Endothelial cell of umbilical vein (primary cell): ENCODE results near the gene TSSK6. TPM values are rescaled to one million over a fixed set of nuclear protein-coding genes. Genes with fewer than 3 reads are reported as not detected.

Source experiments
- BruUV-seq: library from RNA; stranded (reverse); fragments of 400-500 nt; replicated peaks from 2 replicates; lab custom pipeline; 2021; lab: Mats Ljungman, UMichigan
- CTCF ChIA-PET: fragments of 300-600, 350-600 bp; sonication (Branson Sonifier 250); formaldehyde crosslinking; loops from one replicate; lab custom pipeline; 2021; ENCODE audit warnings: antibody characterized with exemption, inconsistent platforms; lab: Charles Lee
- POLR2A ChIA-PET: fragments of 300-600, 350-600 bp; sonication (Branson Sonifier 250); formaldehyde crosslinking; loops from one replicate; lab custom pipeline; 2021; ENCODE audit warnings: antibody characterized with exemption, inconsistent platforms; lab: Charles Lee
- DNase-seq: peaks from one replicate; pipeline ENCODE4 v3.0.0-alpha.2; 2011; ENCODE audit warnings: low read depth, low spot score
- FAIRE-seq: peaks from 2 replicates; lab custom pipeline; 2011; peaks lifted over from hg19 to GRCh38; lab: Jason Lieb, UNC
- H2AFZ ChIP-seq: 2 replicates; pipeline ENCODE4 v1.6.0; 2012; ENCODE audit warnings: low read depth, low read length, control low read depth, inconsistent platforms
- H3K27ac ChIP-seq: 2 replicates; pipeline ENCODE4 v1.5.1; 2011; ENCODE audit warnings: low read depth, mild to moderate bottlenecking, control low read depth, low read length, moderate library complexity; ENCODE audit not compliant: insufficient read depth
- H3K27me3 ChIP-seq, 2 experiments: 2 replicates each; pipeline versions ENCODE4 v1.6.0 to v1.6.1; 2011; ENCODE audit warnings: low read length in 2 of 2, mixed read lengths in 1 of 2; ENCODE audit not compliant: control insufficient read depth in 2 of 2, insufficient read depth in 2 of 2
- H3K36me3 ChIP-seq, 2 experiments: 2 replicates in 1 of 2; 3 replicates in 1 of 2; pipeline ENCODE4 v1.5.1; 2011; ENCODE audit warnings: low read length in 2 of 2, mild to moderate bottlenecking in 1 of 2, moderate library complexity in 1 of 2; ENCODE audit not compliant: control insufficient read depth in 2 of 2, insufficient read depth in 2 of 2; ENCODE audit errors: extremely low read depth in 1 of 2
- H3K4me1 ChIP-seq: 3 replicates; pipeline ENCODE4 v1.5.1; 2011; ENCODE audit warnings: mild to moderate bottlenecking, low read length; ENCODE audit not compliant: control insufficient read depth, insufficient read depth; ENCODE audit errors: extremely low read depth
- H3K4me2 ChIP-seq: 2 replicates; pipeline ENCODE4 v1.6.1; 2011; ENCODE audit warnings: low read length, control low read depth, mixed read lengths; ENCODE audit not compliant: insufficient read depth
- H3K4me3 ChIP-seq, 3 experiments: fragments of 200-600 bp in 1 of 3; sonication (generic), shearing (Covaris generic) in 1 of 3; replicated peaks in 1 of 3; 2 replicates each; pipeline ENCODE4 v1.5.1; 2011 to 2016; ENCODE audit warnings: control low read depth in 3 of 3, low read length in 3 of 3, mild to moderate bottlenecking in 2 of 3, inconsistent platforms in 1 of 3, low read depth in 1 of 3, moderate library complexity in 1 of 3; ENCODE audit not compliant: insufficient read depth in 1 of 3
- H3K79me2 ChIP-seq: 2 replicates; pipeline ENCODE4 v1.6.0; 2012; ENCODE audit warnings: low read length, inconsistent platforms; ENCODE audit not compliant: control insufficient read depth, insufficient read depth
- H3K9ac ChIP-seq: replicated peaks from 2 replicates; pipeline ENCODE3; 2011; ENCODE audit warnings: low read length, control low read depth; ENCODE audit not compliant: insufficient read depth; ENCODE audit errors: extremely low read depth
- H3K9me1 ChIP-seq: replicated peaks from 3 replicates; pipeline ENCODE4 v1.6.0; 2011; ENCODE audit warnings: mild to moderate bottlenecking, low read length; ENCODE audit not compliant: control insufficient read depth, insufficient read depth; ENCODE audit errors: extremely low read depth
- H3K9me3 ChIP-seq: replicated peaks from 2 replicates; pipeline ENCODE4 v1.5.1; 2012; ENCODE audit warnings: low read length, inconsistent platforms; ENCODE audit not compliant: control insufficient read depth, insufficient read depth
- H4K20me1 ChIP-seq: replicated peaks from 2 replicates; pipeline ENCODE3; 2011; ENCODE audit warnings: mild to moderate bottlenecking, low read length; ENCODE audit not compliant: control insufficient read depth, insufficient read depth; ENCODE audit errors: extremely low read depth
- EZH2 ChIP-seq: IDR thresholded peaks from 2 replicates; pipeline ENCODE4 v1.6.1; 2012; ENCODE audit warnings: borderline replicate concordance, low read depth, mild to moderate bottlenecking, moderate library complexity, low read length, inconsistent platforms; ENCODE audit not compliant: severe bottlenecking
- FOS ChIP-seq: IDR thresholded peaks from 2 replicates; pipeline ENCODE4 v1.6.1; 2011; ENCODE audit warnings: mild to moderate bottlenecking, low read length, moderate library complexity, borderline replicate concordance; ENCODE audit not compliant: insufficient read depth
- GATA2 ChIP-seq: IDR thresholded peaks from 2 replicates; pipeline ENCODE4 v1.7.0; 2011; ENCODE audit warnings: low read depth, mild to moderate bottlenecking, moderate library complexity, mixed read lengths, low read length; ENCODE audit not compliant: insufficient read length, insufficient read depth
- JUN ChIP-seq: IDR thresholded peaks from 2 replicates; pipeline ENCODE4 v1.6.1; 2011; ENCODE audit warnings: borderline replicate concordance, low read depth; ENCODE audit not compliant: insufficient read length, insufficient read depth
- MYC ChIP-seq: IDR thresholded peaks from one replicate; pipeline ENCODE4 v1.6.1; 2011; ENCODE audit warnings: mild to moderate bottlenecking, low read depth, low read length
- POLR2A ChIP-seq: IDR thresholded peaks from 2 replicates; pipeline ENCODE4 v1.6.1; 2012; ENCODE audit warnings: low read depth, mild to moderate bottlenecking, control low read depth, low read length
- POLR2AphosphoS5 ChIP-seq: IDR thresholded peaks from 2 replicates; pipeline ENCODE4 v1.6.1; 2012; ENCODE audit warnings: low read depth, mild to moderate bottlenecking, control low read depth, low read length, moderate library complexity; ENCODE audit not compliant: insufficient read depth
- dilution Hi-C: fragments of 300-500 bp; cut with MboI; formaldehyde crosslinking; loops from one replicate; pipeline ENCODE4 v1.15.0; 2019; ENCODE audit warnings: low sequenced_read_pairs; ENCODE audit not compliant: extremely low pct_ligation_motif_present
- intact Hi-C: fragments of 100-400 bp; cut with micrococcal nuclease; formaldehyde crosslinking; loops from one replicate; pipeline ENCODE4 v1.10.0; 2022
- polyA plus RNA-seq, 4 experiments: library from polyadenylated mRNA; depleted of rRNA in 3 of 4; stranded (reverse) in 3 of 4; unstranded in 1 of 4; fragments of >200 nt; gene quantifications; 2 replicates each; pipeline versions ENCODE4 v1.2.1 to v1.2.3, GENCODE V29; 2011 to 2012; ENCODE audit warnings: missing spikeins in 1 of 4
- total RNA-seq: library from RNA; stranded (reverse); gene quantifications from 2 replicates; pipeline ENCODE4 v1.2.3, GENCODE V29; 2021
- TF ChIP-seq, protein P1 (sequence below), 2 donors: IDR thresholded peaks; 1 replicate in 1 of 2; 2 replicates in 1 of 2; pipeline ENCODE4 v1.5.1; 2011; ENCODE audit warnings: low read length in 2 of 2, mild to moderate bottlenecking in 2 of 2, moderate library complexity in 2 of 2, control low read depth in 1 of 2, inconsistent platforms in 1 of 2, low read depth in 1 of 2; ENCODE audit not compliant: insufficient read depth in 1 of 2; ENCODE audit errors: extremely low read depth in 1 of 2
- TF ChIP-seq, protein P2 (sequence below): IDR thresholded peaks from 2 replicates; pipeline ENCODE4 v1.6.1; 2011; ENCODE audit not compliant: insufficient read depth, insufficient read length

Gene TSSK6
- total and polyA plus RNA-seq, 2 donors (not counting 3 experiments of a cell fraction or from before 2014, with no cell fraction given), result 0.76 to 0.82 TPM

DNA sequence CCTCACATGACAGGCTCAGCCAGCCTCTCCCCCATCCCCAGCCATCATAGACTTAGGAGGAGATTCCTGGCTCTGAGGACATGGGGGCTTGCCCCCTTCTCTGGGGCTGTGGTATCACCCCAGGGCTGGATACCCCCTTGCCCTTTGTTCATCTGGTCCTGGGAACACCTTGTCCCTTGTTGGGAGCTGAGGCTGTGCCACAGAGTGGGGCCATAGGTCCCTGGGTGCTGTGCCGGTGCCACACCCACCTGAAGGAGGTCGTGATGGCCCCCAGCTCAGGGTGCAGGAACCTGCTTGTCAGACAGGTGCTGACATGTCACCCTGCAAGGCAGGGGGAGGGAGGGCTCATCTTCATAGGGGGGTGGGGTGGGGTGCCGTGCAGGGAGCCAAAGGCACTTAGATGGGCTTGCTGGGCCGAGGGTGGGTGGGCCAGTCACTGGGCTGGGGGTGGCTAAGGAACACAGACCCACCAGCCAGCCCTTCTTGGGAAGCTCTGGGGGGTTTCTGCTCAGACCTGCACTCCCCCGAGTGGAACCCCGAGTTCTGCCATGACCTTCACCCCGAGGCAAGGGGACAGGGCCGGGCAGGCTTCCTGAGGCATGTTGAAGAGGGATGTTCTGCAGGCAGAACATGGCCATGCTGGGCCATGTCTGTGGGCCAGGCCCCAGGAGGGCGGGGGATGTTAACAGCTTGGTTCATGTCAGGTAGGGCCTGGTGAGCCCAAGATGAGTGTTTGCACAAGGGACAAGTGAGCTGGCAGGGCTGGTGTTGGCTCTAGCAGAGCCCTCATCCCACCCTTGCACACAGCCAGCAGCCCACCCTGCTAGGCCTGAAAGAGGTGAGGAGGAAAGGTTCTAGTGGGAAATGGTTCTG lies 28.0 kb downstream of the TSSK6 start:
- Histone ChIP-seq H3K9me3 (no peaks in the 10 kb centered on the region), H3K9ac (no peak overlapping the region), H3K36me3 (peaks cover 0 to 6% of the 10 kb centered on the region in 2 experiments), H3K27ac (no peak overlapping the region), H3K27me3 (no peaks in the 10 kb centered on the region), H3K9me1 (no peaks in the 10 kb centered on the region), H2AFZ (no peak overlapping the region), H3K79me2 (peaks cover 74% of the 10 kb centered on the region), H3K4me1 (peaks cover 29% of the 10 kb centered on the region), H3K4me2 (no peak overlapping the region), H3K4me3 (no peak overlapping the region), H4K20me1 (no peaks in the 10 kb centered on the region)
- TF ChIP-seq, protein P1, sequence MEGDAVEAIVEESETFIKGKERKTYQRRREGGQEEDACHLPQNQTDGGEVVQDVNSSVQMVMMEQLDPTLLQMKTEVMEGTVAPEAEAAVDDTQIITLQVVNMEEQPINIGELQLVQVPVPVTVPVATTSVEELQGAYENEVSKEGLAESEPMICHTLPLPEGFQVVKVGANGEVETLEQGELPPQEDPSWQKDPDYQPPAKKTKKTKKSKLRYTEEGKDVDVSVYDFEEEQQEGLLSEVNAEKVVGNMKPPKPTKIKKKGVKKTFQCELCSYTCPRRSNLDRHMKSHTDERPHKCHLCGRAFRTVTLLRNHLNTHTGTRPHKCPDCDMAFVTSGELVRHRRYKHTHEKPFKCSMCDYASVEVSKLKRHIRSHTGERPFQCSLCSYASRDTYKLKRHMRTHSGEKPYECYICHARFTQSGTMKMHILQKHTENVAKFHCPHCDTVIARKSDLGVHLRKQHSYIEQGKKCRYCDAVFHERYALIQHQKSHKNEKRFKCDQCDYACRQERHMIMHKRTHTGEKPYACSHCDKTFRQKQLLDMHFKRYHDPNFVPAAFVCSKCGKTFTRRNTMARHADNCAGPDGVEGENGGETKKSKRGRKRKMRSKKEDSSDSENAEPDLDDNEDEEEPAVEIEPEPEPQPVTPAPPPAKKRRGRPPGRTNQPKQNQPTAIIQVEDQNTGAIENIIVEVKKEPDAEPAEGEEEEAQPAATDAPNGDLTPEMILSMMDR (IDR thresholded peaks at IDR 0.05; ENCODE audit: extremely low read depth in 1 of 2, insufficient read depth in 1 of 2, low read depth in 1 of 2, low read length in 2 of 2), result no peak
- TF ChIP-seq JUN (no peak), FOS (no peak), MYC (no peak), POLR2A (no peak), GATA2 (no peak), POLR2AphosphoS5 (no peak), EZH2 (no peak)
- TF ChIP-seq, protein P2, sequence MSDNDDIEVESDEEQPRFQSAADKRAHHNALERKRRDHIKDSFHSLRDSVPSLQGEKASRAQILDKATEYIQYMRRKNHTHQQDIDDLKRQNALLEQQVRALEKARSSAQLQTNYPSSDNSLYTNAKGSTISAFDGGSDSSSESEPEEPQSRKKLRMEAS, result no peak
- POLR2A ChIA-PET, result no interaction called here
- intact Hi-C loops (loop anchor here (10.0 kb wide), 1 partner anchor 293 kb away; the partner anchor contains the start of genes BORCS8 and RFXANK), dilution Hi-C loops (no loop called here)
- FAIRE-seq (no peak), DNase-seq (no peak)
- BruUV-seq, result no TSS peak
- CTCF ChIA-PET, result interaction anchor here (0.7 to 5.1 kb wide), 10 partner anchors 8 to 284 kb away, joined by 3 to 127 read pairs (median 6); partner anchors contain the start of genes GATAD2A and NR2C2AP
